ENCODE results near the gene FAM177B.

DNA sequence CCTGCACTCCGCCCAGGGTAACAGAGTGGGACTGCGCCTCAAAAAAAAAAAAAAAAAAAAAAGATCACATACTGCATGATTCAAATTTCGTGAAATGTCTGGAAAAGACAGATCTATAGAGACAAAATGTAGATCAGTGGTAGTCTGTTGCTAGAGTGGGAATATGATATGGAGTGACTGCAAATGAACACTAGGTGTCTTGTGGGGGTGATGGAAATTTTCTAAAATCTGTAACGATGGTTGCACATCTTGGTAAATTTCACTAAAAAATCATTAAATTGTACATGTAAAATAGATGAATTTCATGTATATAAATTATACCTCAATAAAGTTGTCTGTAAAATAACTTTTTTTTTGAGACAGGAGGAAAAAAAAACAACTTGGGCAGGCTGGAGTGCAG lies 30.2 kb upstream of the FAM177B start:
- TF ChIP-seq EP300 (IDR thresholded peaks at IDR 0.05; ENCODE audit: low read depth) = no peak
- no peak for TF ChIP-seq POLR2A (IDR thresholded peaks at IDR 0.05)
- TF ChIP-seq, protein P1, sequence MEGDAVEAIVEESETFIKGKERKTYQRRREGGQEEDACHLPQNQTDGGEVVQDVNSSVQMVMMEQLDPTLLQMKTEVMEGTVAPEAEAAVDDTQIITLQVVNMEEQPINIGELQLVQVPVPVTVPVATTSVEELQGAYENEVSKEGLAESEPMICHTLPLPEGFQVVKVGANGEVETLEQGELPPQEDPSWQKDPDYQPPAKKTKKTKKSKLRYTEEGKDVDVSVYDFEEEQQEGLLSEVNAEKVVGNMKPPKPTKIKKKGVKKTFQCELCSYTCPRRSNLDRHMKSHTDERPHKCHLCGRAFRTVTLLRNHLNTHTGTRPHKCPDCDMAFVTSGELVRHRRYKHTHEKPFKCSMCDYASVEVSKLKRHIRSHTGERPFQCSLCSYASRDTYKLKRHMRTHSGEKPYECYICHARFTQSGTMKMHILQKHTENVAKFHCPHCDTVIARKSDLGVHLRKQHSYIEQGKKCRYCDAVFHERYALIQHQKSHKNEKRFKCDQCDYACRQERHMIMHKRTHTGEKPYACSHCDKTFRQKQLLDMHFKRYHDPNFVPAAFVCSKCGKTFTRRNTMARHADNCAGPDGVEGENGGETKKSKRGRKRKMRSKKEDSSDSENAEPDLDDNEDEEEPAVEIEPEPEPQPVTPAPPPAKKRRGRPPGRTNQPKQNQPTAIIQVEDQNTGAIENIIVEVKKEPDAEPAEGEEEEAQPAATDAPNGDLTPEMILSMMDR (IDR thresholded peaks at IDR 0.05) = peak in 2 of 5 experiments; percentile 16 to 20
- no peak for TF ChIP-seq POLR2AphosphoS5 (IDR thresholded peaks at IDR 0.05)
